ENCODE results near the gene EMILIN3.

Gene EMILIN3

DNA sequence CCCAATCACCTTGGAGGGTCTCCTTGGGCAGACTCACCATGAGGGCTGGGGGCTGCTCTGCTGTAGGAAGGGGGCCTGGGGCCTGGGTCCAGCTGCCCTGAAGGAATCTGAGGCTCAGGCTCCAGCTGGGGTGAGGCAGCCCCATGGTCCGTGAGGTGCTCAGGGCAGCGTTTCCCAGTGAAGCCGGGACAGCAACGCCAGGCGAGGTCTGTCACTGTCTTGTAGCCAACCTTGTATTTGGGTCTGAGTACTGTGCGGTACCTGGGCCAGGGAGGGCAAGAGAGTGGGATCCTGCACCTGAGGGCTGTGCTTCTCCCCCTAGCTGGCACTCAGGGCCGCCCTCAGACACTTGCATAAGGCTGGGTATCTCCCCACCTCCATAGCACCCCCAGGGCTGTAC is 3.0 kb downstream of the EMILIN3 start:
- DNase-seq (ENCODE audit: low read depth in 2 of 2): no peak

DNA sequence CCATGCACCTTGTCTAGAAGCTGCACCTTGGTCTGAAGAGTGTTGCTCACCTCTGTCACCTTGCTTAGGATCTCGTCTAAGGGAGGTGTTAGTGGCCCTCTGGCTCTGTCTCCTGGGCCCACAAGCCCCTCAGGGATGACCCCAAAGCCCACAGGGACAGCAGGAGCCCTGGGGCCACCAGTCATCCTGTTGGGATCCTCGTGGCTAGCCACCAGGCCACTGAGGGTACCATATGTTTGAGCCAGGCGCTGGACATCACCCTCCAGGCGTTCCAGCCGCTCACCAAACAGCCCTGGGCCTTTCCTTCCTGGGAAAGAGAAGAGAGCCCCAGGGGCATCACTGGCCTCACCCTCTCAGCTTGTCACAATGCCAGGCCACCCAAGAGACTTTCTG is 3.9 kb downstream of the EMILIN3 start:
- no peak for DNase-seq (ENCODE audit: low read depth in 2 of 2)

DNA sequence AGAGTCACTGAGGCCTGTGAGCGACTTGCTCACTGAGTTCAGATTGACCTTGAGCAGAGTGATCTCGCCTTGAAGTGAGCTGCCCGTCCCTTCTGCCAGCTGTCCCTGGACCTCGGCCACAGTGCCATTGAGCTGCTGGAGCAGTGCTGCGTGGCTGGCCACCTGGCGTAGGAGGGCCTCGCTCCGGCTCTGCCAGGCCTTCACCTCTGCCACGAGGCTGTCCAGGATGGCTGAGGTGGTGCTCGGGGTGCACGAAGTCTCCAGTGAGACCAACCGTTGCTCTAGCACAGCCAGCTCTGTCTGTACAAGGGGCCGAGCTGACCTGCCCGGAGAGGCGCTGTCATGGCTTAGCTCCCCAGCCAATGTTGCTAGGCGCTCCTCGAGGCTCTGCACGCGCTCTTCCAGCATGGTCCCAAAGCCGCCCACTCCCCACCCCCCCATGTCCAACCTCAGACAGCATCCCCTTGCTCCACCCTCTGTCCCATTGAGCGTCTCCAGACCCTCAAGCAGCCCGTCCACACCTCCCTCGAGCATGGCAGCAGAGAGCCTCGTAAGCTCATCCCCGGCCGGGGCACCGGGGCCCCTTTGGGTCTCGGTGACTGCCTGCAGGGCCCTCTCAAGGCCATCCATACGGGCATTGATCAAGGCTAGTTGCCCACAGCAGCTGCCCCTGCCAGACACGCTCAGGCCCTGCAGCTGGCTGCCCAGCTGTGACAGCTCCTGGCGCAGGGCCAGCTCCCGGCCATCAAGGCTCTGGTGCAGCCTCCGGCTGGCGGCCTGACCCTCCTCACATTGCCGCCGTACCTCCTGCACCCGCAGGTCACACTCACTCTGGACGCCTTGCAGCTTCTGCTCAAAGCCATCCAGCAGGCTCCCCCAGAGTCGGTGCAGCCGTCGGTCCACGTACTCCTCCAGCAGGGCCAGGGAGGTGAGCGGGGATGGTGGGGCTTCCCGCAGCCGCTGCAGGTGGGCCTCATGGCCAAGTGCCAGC is 4.6 kb downstream of the EMILIN3 start:
- no peak for DNase-seq (ENCODE audit: low read depth in 2 of 2)

GRCh38 chr20:41360831-41361756 is 5.5 kb downstream of the EMILIN3 start:
- DNase-seq (ENCODE audit: low read depth in 2 of 2): no peak

DNA sequence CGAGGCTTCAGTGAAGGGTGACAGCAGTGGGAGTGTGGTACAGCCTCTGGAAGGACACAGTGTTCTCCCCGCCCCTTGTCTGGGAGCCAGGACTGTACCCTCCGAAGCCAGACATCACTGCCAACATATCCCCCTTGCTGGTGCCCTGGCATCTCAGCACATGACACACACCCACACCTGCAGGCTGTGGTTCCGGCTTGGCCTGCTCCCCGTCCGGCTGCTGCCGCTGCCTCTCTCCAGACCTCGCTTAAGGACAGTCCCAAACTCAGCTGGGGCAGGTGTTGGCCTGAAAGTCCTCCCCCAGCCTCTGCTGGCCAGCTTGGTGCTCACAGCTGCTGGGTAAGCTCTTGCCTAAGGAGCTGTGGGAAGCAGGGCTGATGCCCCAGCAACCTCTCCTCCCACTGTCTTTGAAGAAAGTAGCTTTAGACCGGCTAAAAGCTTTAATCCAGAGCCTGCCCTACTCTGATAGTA is 7.0 kb downstream of the EMILIN3 start:
- no peak for DNase-seq (ENCODE audit: low read depth in 2 of 2)

- no peak for DNase-seq (ENCODE audit: low read depth in 2 of 2)
Measured at GRCh38 chr20:41358717-41359116, 7.9 kb downstream of the EMILIN3 start.

- no peak for DNase-seq (ENCODE audit: low read depth in 2 of 2)
Measured at GRCh38 chr20:41358230-41358629, 8.4 kb downstream of the EMILIN3 start.

DNA sequence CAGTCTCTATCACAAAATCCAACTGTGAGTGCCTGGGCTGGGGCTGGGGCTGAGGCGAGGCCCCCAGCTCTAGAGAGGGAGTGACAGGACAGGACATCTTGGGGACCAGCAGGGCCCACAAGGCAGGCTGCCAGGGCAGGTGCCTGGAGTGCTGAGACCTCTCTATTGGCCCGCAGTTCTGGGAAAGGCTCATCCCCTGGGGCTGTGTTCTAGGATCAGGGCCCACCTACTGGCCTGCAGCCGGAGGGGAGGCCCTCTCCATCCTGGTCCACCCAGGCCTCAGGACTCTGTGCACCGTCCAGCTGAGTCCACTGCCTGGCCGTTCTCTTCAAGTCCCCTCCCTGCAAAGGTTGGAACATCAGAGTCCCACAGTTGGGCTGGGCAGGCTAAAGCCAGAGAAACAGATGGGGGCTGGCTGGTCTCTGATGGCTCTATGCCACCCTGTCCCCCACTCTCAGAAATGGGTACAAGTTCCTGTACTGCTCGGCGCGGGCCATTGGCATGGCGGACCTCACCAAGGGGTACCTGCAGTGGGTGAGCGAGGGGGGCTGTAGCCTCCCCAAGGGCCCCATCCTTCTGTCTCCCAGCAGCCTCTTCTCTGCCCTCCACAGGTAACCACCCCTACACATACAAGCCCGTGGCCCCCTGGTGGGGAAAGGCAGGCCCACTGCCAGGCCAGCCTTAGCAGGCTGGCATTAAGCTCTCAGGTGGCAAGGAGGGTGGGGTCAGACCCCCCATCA is 9.0 kb downstream of the EMILIN3 start:
- no peak for DNase-seq (ENCODE audit: low read depth in 2 of 2)

GRCh38 chr20:41356951-41357350 is 9.7 kb downstream of the EMILIN3 start:
- no peak for DNase-seq (ENCODE audit: low read depth in 2 of 2)

DNA sequence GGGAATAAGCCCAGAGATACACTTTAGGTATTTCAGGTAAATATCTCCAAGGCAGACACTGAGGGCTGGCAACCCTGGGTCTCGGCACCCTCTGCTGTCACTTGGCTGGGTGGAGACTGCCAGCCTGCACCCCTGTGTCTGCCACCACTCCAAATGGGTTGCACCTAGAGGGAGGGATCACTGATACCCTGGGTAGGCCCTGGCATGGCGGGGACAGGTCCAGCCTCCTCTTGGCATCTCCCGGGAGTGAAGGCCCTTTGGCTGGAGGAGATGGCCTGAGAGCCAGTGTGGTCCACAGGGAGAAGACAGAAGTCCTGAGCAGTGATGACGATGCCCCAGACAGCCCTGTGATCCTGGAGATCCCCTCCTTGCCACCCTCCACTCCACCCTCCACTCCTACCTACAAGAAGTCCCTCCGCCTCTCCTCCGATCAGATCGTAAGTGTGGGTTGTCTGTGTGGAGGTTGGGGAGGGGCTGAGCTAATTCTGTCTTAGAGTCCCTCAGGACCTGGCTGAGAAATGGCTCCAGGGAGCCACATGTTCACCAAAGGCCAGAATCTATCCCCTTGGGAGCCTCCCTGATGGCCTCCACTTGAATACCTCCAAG is 10.9 kb downstream of the EMILIN3 start:
- DNase-seq (ENCODE audit: low read depth in 2 of 2): no peak

GRCh38 chr20:41355192-41355591 is 11.4 kb downstream of the EMILIN3 start:
- no peak for DNase-seq (ENCODE audit: low read depth in 2 of 2)

- no peak for DNase-seq (ENCODE audit: low read depth in 2 of 2)
Measured at GRCh38 chr20:41353530-41353929, 13.1 kb downstream of the EMILIN3 start.

DNA sequence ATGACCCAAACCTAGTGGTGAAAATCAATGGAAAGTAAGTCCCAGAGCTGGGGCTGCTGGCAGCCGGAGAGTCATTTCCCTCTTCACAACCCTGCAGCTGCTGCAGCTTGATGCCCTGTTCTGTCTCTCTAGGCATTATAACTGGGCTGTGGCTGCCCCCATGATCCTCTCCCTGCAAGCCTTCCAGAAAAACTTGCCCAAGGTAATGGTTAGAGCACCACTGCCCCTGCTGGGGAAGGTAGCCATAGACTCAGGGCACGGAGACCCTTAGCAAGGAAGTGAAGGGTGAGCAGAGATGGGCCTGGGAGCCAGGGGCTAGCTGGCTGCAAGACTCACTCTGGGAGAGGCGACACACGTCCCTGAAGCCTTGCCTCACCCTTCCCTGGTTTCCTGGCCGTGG is 14.0 kb downstream of the EMILIN3 start:
- no peak for DNase-seq (ENCODE audit: low read depth in 2 of 2)

DNA sequence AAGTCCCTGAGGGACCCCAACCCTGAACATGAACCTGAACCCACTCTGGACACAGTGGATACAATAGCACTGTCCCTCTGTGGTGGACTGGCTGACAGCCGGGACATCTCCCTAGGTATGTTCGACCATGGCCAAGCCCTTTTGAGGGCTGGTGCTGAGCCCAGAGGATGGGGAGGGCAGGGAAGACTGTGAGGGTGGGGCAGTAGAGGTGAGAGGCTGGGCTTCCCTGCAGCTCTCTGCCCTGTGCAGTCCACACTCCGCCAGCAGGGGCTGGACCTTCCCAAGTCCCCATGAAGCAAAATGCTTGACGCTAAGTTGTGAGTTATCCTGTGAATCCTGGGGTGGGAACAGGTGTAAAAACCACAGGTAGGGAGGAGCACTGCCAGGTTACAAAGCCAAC is 14.5 kb downstream of the EMILIN3 start:
- DNase-seq (ENCODE audit: low read depth in 2 of 2): no peak

DNA sequence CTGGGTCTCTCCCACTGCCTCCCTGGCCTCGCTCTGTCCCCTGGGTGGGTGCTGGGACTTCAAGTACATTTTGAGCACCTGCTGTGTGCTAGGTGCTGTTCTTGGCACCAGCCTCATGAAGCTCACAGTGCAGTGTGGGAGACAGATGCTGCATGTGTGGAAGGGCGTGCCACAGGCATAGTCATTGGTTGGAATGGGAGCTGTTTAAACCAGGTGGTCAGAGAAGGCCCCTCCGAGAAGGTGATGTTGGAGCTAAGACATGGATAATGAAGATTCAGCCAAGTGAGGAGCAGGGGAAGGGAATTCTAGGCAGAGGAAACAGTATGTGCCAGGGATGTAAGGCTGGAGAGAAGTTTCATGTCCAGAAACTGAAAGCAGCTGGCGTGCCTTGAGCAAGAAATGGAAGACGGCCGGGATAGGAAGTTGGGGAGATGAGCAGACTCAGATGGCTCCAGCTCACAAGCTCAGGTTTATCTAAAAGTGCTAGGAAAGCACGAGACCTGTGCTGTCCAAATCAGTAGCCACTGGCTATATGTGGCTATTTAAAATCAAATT is 16.1 kb downstream of the EMILIN3 start:
- no peak for DNase-seq (ENCODE audit: low read depth in 2 of 2)

DNA sequence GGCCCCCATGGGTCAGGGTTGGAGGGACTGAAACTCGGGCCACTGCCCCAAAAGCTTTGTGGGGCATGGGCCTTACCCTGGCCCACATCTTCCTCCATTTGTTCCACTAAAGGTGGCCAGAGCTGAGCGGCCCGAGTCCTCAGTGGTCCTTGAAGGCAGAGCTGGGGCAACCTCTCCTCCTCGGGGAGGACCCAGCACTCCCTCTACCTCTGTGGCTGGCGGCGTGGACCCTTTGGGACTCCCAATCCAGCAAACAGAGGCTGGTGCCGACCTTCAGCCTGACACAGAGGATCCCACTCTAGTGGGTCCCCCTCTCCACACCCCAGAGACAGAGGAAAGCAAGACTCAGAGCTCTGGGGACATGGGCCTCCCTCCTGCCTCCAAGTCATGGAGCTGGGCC is 16.7 kb downstream of the EMILIN3 start:
- DNase-seq (ENCODE audit: low read depth in 2 of 2): no peak

- DNase-seq (ENCODE audit: low read depth in 2 of 2): no peak
Measured at GRCh38 chr20:41349266-41349665, 17.4 kb downstream of the EMILIN3 start.

GRCh38 chr20:41348430-41349172 is 18.0 kb downstream of the EMILIN3 start:
- no peak for DNase-seq (ENCODE audit: low read depth in 2 of 2)

GRCh38 chr20:41347523-41348429 is 18.8 kb downstream of the EMILIN3 start:
- no peak for DNase-seq (ENCODE audit: low read depth in 2 of 2)
